Measurements from ENCODE around the gene HNRNPA1.

The HNRNPA1 gene

DNA sequence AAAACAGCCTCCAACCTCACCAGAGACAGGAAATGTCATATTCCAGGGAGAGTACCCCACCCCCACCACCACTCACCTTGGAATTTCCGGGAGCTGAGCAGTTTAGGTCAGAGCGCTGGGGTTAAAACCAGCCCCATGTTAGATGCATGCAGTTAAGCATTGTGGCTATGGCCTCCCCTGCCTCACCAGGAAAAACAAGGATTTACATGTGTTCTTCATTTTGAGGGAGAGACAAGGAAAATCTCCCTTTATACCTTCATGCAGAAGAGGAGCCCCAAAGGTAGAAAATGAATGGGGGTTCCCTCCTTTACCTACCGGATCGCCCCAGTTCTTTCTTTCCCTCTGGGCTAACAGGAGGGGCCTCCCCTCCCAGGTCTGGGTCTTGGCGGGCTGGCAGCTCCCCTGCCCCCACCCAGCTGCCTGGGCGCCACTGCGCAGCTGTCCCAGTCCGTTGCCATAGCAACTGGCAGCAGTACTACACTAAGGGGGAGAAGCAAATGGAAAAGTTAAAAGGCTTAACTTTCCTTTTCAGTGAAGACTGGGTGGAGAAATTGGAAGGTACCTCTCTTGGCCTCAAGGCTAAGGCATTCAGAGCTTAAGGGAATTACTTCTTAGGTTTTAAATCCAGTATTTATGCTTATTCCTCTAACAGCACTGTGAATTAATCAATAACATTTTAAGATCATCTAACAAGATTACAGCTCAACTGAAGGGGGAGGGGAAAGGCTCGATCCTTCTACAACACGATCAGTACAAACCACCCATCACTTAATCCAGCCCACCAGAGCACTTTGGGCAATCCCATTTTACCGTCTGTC, 21.1 kb upstream of the HNRNPA1 start:
- peak overlapping the region; percentile 35 to 45 for H3K4me3 ChIP-seq (replicated peaks in 1 of 2; ENCODE audit: low read depth in 2 of 2, low read length in 2 of 2)
- peak; percentile 87 to 94 for DNase-seq (ENCODE audit: low read depth in 2 of 2)
- no peak for TF ChIP-seq CTCF (IDR thresholded peaks at IDR 0.05; ENCODE audit: low read depth, low read length)

GRCh38 chr12:54261815-54262402, 18.6 kb upstream of the HNRNPA1 start:
- DNase-seq (ENCODE audit: low read depth in 2 of 2) = peak in 1 of 2 donors; percentile 38
- H3K4me3 ChIP-seq (replicated peaks in 1 of 2; ENCODE audit: low read depth in 2 of 2, low read length in 2 of 2) = no peak overlapping the region
- TF ChIP-seq CTCF (IDR thresholded peaks at IDR 0.05; ENCODE audit: low read depth, low read length) = no peak

GRCh38 chr12:54262403-54262925, 18.1 kb upstream of the HNRNPA1 start:
- no peak for TF ChIP-seq CTCF (IDR thresholded peaks at IDR 0.05; ENCODE audit: low read depth, low read length)
- DNase-seq (ENCODE audit: low read depth in 2 of 2) = peak; percentile 51 to 57
- H3K4me3 ChIP-seq (replicated peaks in 1 of 2; ENCODE audit: low read depth in 2 of 2, low read length in 2 of 2) = no peak overlapping the region

GRCh38 chr12:54265364-54265812, 15.1 kb upstream of the HNRNPA1 start:
- H3K4me3 ChIP-seq (replicated peaks in 1 of 2; ENCODE audit: low read depth in 2 of 2, low read length in 2 of 2) = no peak overlapping the region
- no peak for TF ChIP-seq CTCF (IDR thresholded peaks at IDR 0.05; ENCODE audit: low read depth, low read length)

GRCh38 chr12:54266852-54267251, 13.7 kb upstream of the HNRNPA1 start:
- TF ChIP-seq CTCF (IDR thresholded peaks at IDR 0.05; ENCODE audit: low read depth, low read length) = no peak
- no peak overlapping the region for H3K4me3 ChIP-seq (replicated peaks in 1 of 2; ENCODE audit: low read depth in 2 of 2, low read length in 2 of 2)
- DNase-seq (ENCODE audit: low read depth in 2 of 2) = no peak

More at GRCh38 chr12:54265364-54265812, 15.1 kb upstream of the HNRNPA1 start:
- DNase-seq (ENCODE audit: low read depth in 2 of 2) = no peak

GRCh38 chr12:54270345-54270744, 10.2 kb upstream of the HNRNPA1 start:
- H3K4me3 ChIP-seq (replicated peaks in 1 of 2; ENCODE audit: low read depth in 2 of 2, low read length in 2 of 2) = no peak overlapping the region
- TF ChIP-seq CTCF (IDR thresholded peaks at IDR 0.05; ENCODE audit: low read depth, low read length) = no peak
- no peak for DNase-seq (ENCODE audit: low read depth in 2 of 2)
